Esophagus squamous epithelium (tissue), 5 donors: ENCODE results near the gene LILRB5. TPM values are rescaled to one million over a fixed set of nuclear protein-coding genes. Genes with fewer than 3 reads are reported as not detected.

Experiments used
- DNase-seq: peaks from one replicate; lab custom pipeline; 2025; lab: John Stamatoyannopoulos, UW
- H3K27ac ChIP-seq, 4 donors: fragments of 200-600 bp; sonication (generic); one replicate each; pipeline ENCODE4 v1.5.1; 2016 to 2019; ENCODE audit warnings: mild to moderate bottlenecking in 1 of 4
- H3K27me3 ChIP-seq, 4 donors: fragments of 200-600 bp; sonication (generic); 1 replicate in 3 of 4; 2 replicates in 1 of 4; pipeline versions ENCODE4 v1.5.1 to v1.6.0; 2017 to 2021; ENCODE audit warnings: antibody characterized with exemption in 1 of 4
- H3K36me3 ChIP-seq, 3 donors: fragments of 200-600 bp; sonication (generic); one replicate each; pipeline ENCODE4 v1.5.1; 2016 to 2019
- H3K4me1 ChIP-seq, 3 donors: fragments of 200-600 bp; sonication (generic); one replicate each; pipeline ENCODE4 v1.5.1; 2017 to 2019
- H3K4me3 ChIP-seq, 4 donors: fragments of 200-600 bp; sonication (generic); 1 replicate in 3 of 4; 2 replicates in 1 of 4; pipeline ENCODE4 v1.5.1; 2016 to 2019; ENCODE audit warnings: mild to moderate bottlenecking in 2 of 4, moderate library complexity in 1 of 4
- H3K9me3 ChIP-seq, 3 donors: fragments of 200-600 bp; sonication (generic); one replicate each; pipeline ENCODE4 v1.5.1; 2016 to 2019
- POLR2A ChIP-seq, 4 donors: fragments of 450-650 bp; IDR thresholded peaks; one replicate each; pipeline ENCODE4 v1.6.1; 2017; ENCODE audit warnings: antibody characterized with exemption in 4 of 4, mild to moderate bottlenecking in 4 of 4, moderate library complexity in 3 of 4
- WGBS, 2 donors: methylation state at CpG; one replicate each; pipeline ENCODE4 v1.1.5; 2018; 5-methylcytosine and 5-hydroxymethylcytosine counted together
- intact Hi-C: fragments of 100-400 bp; cut with DNase I; formaldehyde crosslinking; loops from one replicate; pipeline ENCODE4 v1.15.0; 2022
- total RNA-seq, 4 donors: library from RNA; depleted of rRNA; stranded (reverse); fragments of >200 nt; gene quantifications; one replicate each; pipeline ENCODE4 v1.1.0, GENCODE V29; 2016
- TF ChIP-seq, protein P1 (sequence below), 6 experiments: fragments of 450-650 bp in 4 of 6; fragments of 200-600 bp in 2 of 6; sonication (generic) in 2 of 6; IDR thresholded peaks; one replicate each; pipeline ENCODE4 v1.5.1; 2016 to 2019; ENCODE audit warnings: antibody characterized with exemption in 6 of 6, mild to moderate bottlenecking in 4 of 6, moderate library complexity in 4 of 6
- donor health status: DM: yes; HTN: yes; CAD: no.

Gene LILRB5
- total RNA-seq, 4 donors from 2014 or later = 1.4 to 9.3 (median 5.8) TPM; not detected in 1

DNA sequence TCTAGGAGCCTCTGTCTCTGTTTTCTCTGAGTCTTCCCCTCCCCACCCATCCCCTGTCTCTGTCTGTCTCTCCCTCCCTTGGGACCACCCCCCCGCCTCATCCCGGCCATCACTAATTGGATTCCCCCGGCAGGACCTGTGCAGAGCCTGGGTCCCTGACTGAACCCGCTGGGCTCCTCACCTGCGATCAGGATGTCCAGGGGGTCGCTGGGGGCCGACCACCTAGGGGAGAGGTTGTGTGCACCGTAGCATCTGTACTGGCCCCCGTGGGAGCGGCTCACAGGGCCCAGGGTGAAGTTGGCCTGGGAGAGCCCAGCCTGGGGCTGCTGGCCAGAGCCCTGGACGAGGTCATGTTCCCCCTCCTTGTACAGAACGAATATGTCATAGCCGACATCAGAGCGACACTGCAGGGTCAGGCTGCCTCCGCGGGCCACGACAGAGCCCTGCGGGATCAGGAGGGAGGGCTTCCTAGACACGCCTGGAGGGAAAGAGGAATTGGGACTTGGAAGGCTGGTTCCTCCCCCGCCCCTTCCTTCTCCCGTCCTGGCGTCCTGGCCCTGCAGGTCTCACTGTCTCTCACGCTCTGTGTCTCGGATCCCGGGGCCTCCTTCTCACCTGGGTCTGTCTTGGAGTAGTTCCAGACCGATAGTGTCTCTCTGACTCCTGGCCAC is 1.8 kb downstream of the LILRB5 start:
- Histone ChIP-seq H3K27me3 (peaks cover 0 to 61% (median 0%) of the 10 kb centered on the region in 4 donors), H3K36me3 (no peaks in the 10 kb centered on the region), H3K27ac (no peak overlapping the region), H3K4me1 (no peaks in the 10 kb centered on the region), H3K4me3 (no peak overlapping the region), H3K9me3 (no peaks in the 10 kb centered on the region)
- no peak for DNase-seq
- TF ChIP-seq, protein P1, sequence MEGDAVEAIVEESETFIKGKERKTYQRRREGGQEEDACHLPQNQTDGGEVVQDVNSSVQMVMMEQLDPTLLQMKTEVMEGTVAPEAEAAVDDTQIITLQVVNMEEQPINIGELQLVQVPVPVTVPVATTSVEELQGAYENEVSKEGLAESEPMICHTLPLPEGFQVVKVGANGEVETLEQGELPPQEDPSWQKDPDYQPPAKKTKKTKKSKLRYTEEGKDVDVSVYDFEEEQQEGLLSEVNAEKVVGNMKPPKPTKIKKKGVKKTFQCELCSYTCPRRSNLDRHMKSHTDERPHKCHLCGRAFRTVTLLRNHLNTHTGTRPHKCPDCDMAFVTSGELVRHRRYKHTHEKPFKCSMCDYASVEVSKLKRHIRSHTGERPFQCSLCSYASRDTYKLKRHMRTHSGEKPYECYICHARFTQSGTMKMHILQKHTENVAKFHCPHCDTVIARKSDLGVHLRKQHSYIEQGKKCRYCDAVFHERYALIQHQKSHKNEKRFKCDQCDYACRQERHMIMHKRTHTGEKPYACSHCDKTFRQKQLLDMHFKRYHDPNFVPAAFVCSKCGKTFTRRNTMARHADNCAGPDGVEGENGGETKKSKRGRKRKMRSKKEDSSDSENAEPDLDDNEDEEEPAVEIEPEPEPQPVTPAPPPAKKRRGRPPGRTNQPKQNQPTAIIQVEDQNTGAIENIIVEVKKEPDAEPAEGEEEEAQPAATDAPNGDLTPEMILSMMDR (IDR thresholded peaks at IDR 0.05) = no peak
- no peak for TF ChIP-seq POLR2A (IDR thresholded peaks at IDR 0.05)
- 22 to 30% methylated on average over 2 to 7 of the region's 26 CpGs for WGBS, 2 donors
- intact Hi-C loops = no loop called here

DNA sequence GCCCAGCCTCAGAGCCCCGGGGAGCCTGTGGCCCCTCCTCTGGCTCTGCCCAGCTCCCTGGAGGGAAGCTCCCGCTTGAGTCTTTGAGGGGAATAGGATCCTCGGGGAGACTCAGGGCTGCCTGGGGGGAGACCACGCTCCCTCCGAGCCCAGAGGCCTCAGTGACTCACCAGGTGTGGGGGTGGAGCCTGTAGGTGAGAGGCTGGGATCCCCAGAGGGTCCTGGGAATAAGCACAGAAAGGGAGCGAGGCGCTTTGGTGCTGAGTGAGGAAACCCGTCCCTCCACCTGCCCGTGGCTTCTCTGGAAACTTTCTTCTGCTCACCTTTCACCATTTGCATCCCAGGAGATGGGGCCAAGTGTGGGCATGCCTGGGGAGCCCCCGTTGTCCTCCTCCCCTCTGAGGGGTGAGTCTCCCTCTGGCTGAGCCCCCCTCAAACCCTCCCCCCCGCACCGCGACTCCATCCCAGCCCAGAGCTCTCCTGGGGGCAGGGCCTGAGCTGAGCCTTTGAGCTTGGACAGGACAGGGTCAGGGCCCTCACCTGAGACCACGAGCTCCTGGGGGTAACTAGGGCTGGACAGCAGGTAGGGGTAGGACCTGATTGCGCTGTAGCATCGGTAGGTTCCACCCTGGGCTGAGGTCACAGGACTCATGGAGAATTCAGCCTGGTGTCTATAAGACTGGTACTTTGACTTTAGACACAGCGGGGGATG is 2.7 kb downstream of the LILRB5 start:
- TF ChIP-seq, protein P1 (IDR thresholded peaks at IDR 0.05) = no peak
- no peak for TF ChIP-seq POLR2A (IDR thresholded peaks at IDR 0.05)
- no peaks in the 10 kb centered on the region for H3K36me3 ChIP-seq
- no peaks in the 10 kb centered on the region for H3K9me3 ChIP-seq
- peaks cover 0 to 61% (median 0%) of the 10 kb centered on the region in 4 donors for H3K27me3 ChIP-seq
- no peak overlapping the region for H3K4me3 ChIP-seq
- no peak for DNase-seq
- 30 to 52% methylated on average over 6 to 7 of the region's 17 CpGs for WGBS, 2 donors
- intact Hi-C loops = no loop called here
- no peaks in the 10 kb centered on the region for H3K4me1 ChIP-seq
- no peak overlapping the region for H3K27ac ChIP-seq

DNA sequence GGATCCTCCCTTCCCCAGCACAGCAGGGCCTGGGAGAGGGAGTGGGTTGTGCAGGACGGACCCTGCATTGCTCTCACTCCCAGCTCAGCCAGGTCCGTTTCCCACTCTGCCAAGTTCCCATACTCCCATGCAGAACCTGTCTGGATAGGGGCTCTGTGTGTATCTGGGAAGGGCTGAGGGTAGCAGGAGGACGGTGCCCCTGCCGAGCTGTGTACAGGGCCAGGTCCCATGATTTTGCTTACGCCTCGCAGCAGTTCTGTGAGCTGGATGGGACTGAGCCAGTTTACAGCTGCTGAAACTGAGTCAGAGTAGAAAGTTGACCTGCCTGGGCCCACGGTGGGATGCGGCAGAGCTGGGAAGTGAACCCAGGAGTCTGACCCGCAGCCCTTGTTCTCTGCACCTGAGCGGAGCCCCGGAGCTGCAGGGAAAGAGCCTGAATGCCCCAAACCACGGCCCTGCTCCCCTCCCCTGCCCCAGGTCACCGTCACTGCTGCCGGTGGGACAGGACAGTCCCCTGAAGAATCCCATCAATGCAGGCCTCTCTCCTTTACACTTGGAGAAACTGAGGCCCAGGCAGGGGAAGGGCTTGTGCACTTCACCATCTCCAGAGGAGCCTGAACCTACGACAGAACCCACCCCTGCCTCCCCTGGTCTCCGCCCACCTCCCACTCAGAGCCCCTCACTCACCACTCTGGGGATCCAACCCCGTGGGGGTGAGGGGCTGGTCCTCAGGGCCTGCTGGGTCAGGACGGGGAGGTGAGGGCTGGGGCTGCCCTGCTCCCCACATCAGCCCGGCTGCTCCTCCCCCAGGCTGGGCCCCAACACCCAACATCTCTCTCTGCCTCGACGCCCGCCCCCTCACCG is 3.5 kb downstream of the LILRB5 start:
- Histone ChIP-seq H3K9me3 (no peaks in the 10 kb centered on the region), H3K27me3 (peaks cover 0 to 61% (median 0%) of the 10 kb centered on the region in 4 donors)
- WGBS, 2 donors = 75% methylated on average over 11 of the region's 23 CpGs; no CpG with 5 or more reads in 1 of the 2 donors

GRCh38 chr19:54252845-54253244 is 4.2 kb downstream of the LILRB5 start:
- Histone ChIP-seq H3K9me3 (no peaks in the 10 kb centered on the region), H3K27me3 (peaks cover 0 to 61% (median 0%) of the 10 kb centered on the region in 4 donors), H3K4me1 (no peaks in the 10 kb centered on the region), H3K36me3 (no peaks in the 10 kb centered on the region), H3K27ac (no peak overlapping the region), H3K4me3 (no peak overlapping the region)
- no peak for TF ChIP-seq POLR2A (IDR thresholded peaks at IDR 0.05)
- DNase-seq = no peak
- WGBS, 2 donors = 50 to 58% methylated on average over 3 of the region's 11 CpGs
- intact Hi-C loops = no loop called here

More for the DNA sequence above, 3.5 kb downstream of the LILRB5 start:
- no peak for DNase-seq
- Histone ChIP-seq H3K4me3 (no peak overlapping the region), H3K4me1 (no peaks in the 10 kb centered on the region), H3K27ac (no peak overlapping the region), H3K36me3 (no peaks in the 10 kb centered on the region)
- TF ChIP-seq POLR2A (IDR thresholded peaks at IDR 0.05) = no peak
- TF ChIP-seq, protein P1 (IDR thresholded peaks at IDR 0.05) = no peak
- intact Hi-C loops = no loop called here

DNA sequence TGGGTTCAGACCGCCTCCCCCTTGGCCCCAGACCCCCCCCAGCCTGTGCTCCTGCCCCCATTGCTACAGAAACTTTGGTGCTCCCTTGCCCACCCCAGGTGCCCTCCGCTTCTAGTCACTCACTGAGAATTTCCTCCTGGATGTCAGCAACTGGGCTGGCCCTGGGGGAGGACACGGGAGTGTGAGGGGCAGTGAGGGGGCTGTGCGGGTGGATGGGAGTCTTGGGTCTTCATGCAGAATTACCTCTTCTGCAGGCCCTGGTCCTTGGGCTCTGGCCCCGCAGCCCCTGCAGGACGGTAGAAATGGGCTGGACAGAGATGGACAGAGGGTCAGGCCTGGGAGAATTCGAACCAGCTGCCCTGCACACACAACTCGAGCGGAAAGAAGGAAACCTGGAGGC is 4.8 kb downstream of the LILRB5 start:
- WGBS, 2 donors = 67 to 77% methylated on average over 4 to 5 of the region's 9 CpGs

More for the DNA sequence above, 4.8 kb downstream of the LILRB5 start:
- intact Hi-C loops = no loop called here
- DNase-seq = no peak
- no peaks in the 10 kb centered on the region for H3K9me3 ChIP-seq
- H3K4me1 ChIP-seq = no peaks in the 10 kb centered on the region
- H3K4me3 ChIP-seq = no peak overlapping the region
- H3K36me3 ChIP-seq = no peaks in the 10 kb centered on the region
- H3K27me3 ChIP-seq = peaks cover 0 to 60% (median 0%) of the 10 kb centered on the region in 4 donors
- no peak for TF ChIP-seq POLR2A (IDR thresholded peaks at IDR 0.05)
- H3K27ac ChIP-seq = no peak overlapping the region
